Adrenal gland (tissue), 5 donors: Measurements from ENCODE around the gene RPUSD3.

Experiments used
- CTCF ChIP-seq, 6 experiments: fragments of 450-650 bp in 4 of 6; fragments of 200-600 bp in 2 of 6; sonication (generic) in 1 of 6; IDR thresholded peaks; 1 replicate in 5 of 6; 2 replicates in 1 of 6; pipeline versions ENCODE4 v1.5.1 to v1.8.0; 2016 to 2021; ENCODE audit warnings: antibody characterized with exemption in 6 of 6, mild to moderate bottlenecking in 2 of 6, moderate library complexity in 1 of 6
- POLR2A ChIP-seq, 2 donors: fragments of 450-650 bp; IDR thresholded peaks; one replicate each; pipeline ENCODE4 v1.6.1; 2017; ENCODE audit warnings: antibody characterized with exemption in 2 of 2, mild to moderate bottlenecking in 2 of 2, moderate library complexity in 1 of 2
- donor health status: DM: no; HTN: no; CAD: no.

DNA sequence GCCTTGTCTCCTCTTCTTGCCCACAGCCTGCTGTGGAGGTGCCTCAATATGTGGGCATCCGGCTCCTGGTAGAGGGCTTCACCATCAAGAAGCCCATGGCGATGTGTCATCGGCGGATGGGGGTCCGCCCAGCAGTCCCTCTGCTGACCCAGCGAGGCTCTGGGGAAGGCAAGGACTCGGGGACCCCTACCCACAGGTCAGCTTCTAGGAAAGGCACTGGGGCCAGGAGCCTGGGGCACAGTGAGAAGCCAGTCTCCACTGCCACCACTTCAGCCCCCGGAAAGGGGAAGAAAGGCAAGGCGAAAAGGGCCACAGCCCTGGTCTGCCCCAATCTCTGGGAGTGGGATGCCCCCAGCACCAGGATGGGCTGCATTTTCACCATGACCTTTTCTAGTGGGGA, 10.7 kb downstream of the RPUSD3 start:
- TF ChIP-seq CTCF (IDR thresholded peaks at IDR 0.05) (no peak), POLR2A (IDR thresholded peaks at IDR 0.05) (no peak)
